PC-3 (cell line): Measurements from ENCODE around the gene GK2.

Experiments used
- CTCF ChIP-seq: fragments of 300-600 bp; sonication (generic); conservative IDR thresholded peaks from 2 replicates; pipeline ENCODE4 v1.5.1; 2017; ENCODE audit warnings: antibody characterized with exemption, low read depth, mild to moderate bottlenecking, low read length
- EZH2phosphoT487 ChIP-seq: fragments of 300-600 bp; sonication (generic); IDR thresholded peaks from 2 replicates; pipeline ENCODE4 v1.6.1; 2018; ENCODE audit warnings: mild to moderate bottlenecking, antibody characterized with exemption, low read length, borderline replicate concordance

GRCh38 chr4:79445371-79445781 lies 37.3 kb upstream of the GK2 start:
- TF ChIP-seq CTCF (no peak), EZH2phosphoT487 (no peak)
